ENCODE data around the gene KRT81. TPM values are rescaled to one million over a fixed set of nuclear protein-coding genes. Genes with fewer than 3 reads are reported as not detected.

KRT81 gene
- total RNA-seq, 1 experiment from 2014 or later, result 0.70 TPM

GRCh38 chr12:52313926-52314325 lies 22.6 kb upstream of the KRT81 start:
- Mint-ChIP-seq H3K27ac (no peak overlapping the region), H3K9me3 (no peaks in the 10 kb centered on the region), H3K27me3 (ENCODE audit: low read depth) (peaks cover 26% of the 10 kb centered on the region), H3K36me3 (no peaks in the 10 kb centered on the region), H3K4me3 (no peak overlapping the region), H3K4me1 (peaks cover 5% of the 10 kb centered on the region)
- DNase-seq (ENCODE audit: low spot score) (no peak), ATAC-seq (no peak)
- ChIA-PET POLR2A (no interaction called here), CTCF (interaction anchor here (1.2 to 2.9 kb wide), 3 partner anchors 35 to 92 kb away, joined by 3 to 21 read pairs (median 4); no protein-coding TSS in a partner anchor)
- TF ChIP-seq SP1 (CRISPR knock-in tag; conservative IDR thresholded peaks at IDR 0.05), result no peak
- TF ChIP-seq PRDM15 (CRISPR knock-in tag; IDR thresholded peaks at IDR 0.05), result no peak
- no peak for TF ChIP-seq ZSCAN18 (CRISPR knock-in tag; IDR thresholded peaks at IDR 0.05)
- no peak for TF ChIP-seq E2F4 (CRISPR knock-in tag; IDR thresholded peaks at IDR 0.05; ENCODE audit: borderline replicate concordance, low read depth)
- no peak for TF ChIP-seq KAT7 (CRISPR knock-in tag; IDR thresholded peaks at IDR 0.05; ENCODE audit: borderline replicate concordance)
- no peak for TF ChIP-seq SMAD3 (CRISPR knock-in tag; IDR thresholded peaks at IDR 0.05; ENCODE audit: borderline replicate concordance)
- TF ChIP-seq ATF6 (CRISPR knock-in tag; IDR thresholded peaks at IDR 0.05), result no peak
- TF ChIP-seq ZBTB21 (CRISPR knock-in tag; IDR thresholded peaks at IDR 0.05; ENCODE audit: borderline replicate concordance), result no peak

GRCh38 chr12:52313461-52313860 lies 22.1 kb upstream of the KRT81 start:
- ChIA-PET CTCF (interaction anchor here (1.0 to 7.8 kb wide), 5 partner anchors 14 to 156 kb away, joined by 3 to 76 read pairs (median 15); no protein-coding TSS in a partner anchor), POLR2A (no interaction called here)
- Mint-ChIP-seq H3K4me1 (peaks cover 8% of the 10 kb centered on the region), H3K9me3 (no peaks in the 10 kb centered on the region), H3K36me3 (no peaks in the 10 kb centered on the region), H3K27me3 (ENCODE audit: low read depth) (peaks cover 29% of the 10 kb centered on the region), H3K4me3 (no peak overlapping the region), H3K27ac (no peak overlapping the region)
- no peak for DNase-seq (ENCODE audit: low spot score)
- ATAC-seq, result no peak
- no peak for TF ChIP-seq E2F4 (CRISPR knock-in tag; IDR thresholded peaks at IDR 0.05; ENCODE audit: borderline replicate concordance, low read depth)
- TF ChIP-seq NR2C2 (CRISPR knock-in tag; IDR thresholded peaks at IDR 0.05), result no peak

- no peaks in the 10 kb centered on the region for H3K9me3 Mint-ChIP-seq
- H3K27me3 Mint-ChIP-seq (ENCODE audit: low read depth), result peaks cover 42% of the 10 kb centered on the region
- peaks cover 8% of the 10 kb centered on the region for H3K4me1 Mint-ChIP-seq
- ChIA-PET CTCF (interaction anchor here (0.7 to 7.8 kb wide), 10 partner anchors 13 to 159 kb away, joined by 3 to 76 read pairs (median 4); no protein-coding TSS in a partner anchor), POLR2A (interaction anchor here (0.5 kb wide), 1 partner anchor 369 kb away, joined by 3 read pairs; no protein-coding TSS in a partner anchor)
- TF ChIP-seq ZNF263 (CRISPR knock-in tag; IDR thresholded peaks at IDR 0.05; ENCODE audit: low read depth) (no peak), ZNF425 (CRISPR knock-in tag; conservative IDR thresholded peaks at IDR 0.05) (no peak), ETV6 (CRISPR knock-in tag; IDR thresholded peaks at IDR 0.05) (no peak), ZNF423 (CRISPR knock-in tag; IDR thresholded peaks at IDR 0.05) (no peak), TCF7 (CRISPR knock-in tag; IDR thresholded peaks at IDR 0.05; ENCODE audit: low read depth) (no peak), ATF1 (CRISPR knock-in tag; IDR thresholded peaks at IDR 0.05) (no peak), JUN (CRISPR knock-in tag; IDR thresholded peaks at IDR 0.05) (no peak)
- no peak for DNase-seq (ENCODE audit: low spot score)
- no peak for ATAC-seq
- no peak overlapping the region for H3K4me3 Mint-ChIP-seq
- no peak overlapping the region for H3K27ac Mint-ChIP-seq
- H3K36me3 Mint-ChIP-seq, result no peaks in the 10 kb centered on the region
These were observed 20.8 kb upstream of the KRT81 start for GRCh38 chr12:52312086-52312485.

Data from WTC11 (cell line).